PC-9 (cell line): ENCODE measurements around the gene GRID2. TPM values are rescaled to one million over a fixed set of nuclear protein-coding genes. Genes with fewer than 3 reads are reported as not detected.

Experiments
- BruUV-seq: library from RNA; stranded (reverse); fragments of 400-500 nt; replicated peaks from 2 replicates; lab custom pipeline; 2021; lab: Mats Ljungman, UMichigan
- CTCF ChIA-PET: fragments of 300-600 bp; sonication (Branson Sonifier 250); formaldehyde crosslinking; loops from one replicate; lab custom pipeline; 2022; ENCODE audit warnings: antibody characterized with exemption; lab: Charles Lee
- POLR2A ChIA-PET: fragments of 300-600 bp; sonication (Branson Sonifier 250); formaldehyde crosslinking; loops from one replicate; lab custom pipeline; 2022; ENCODE audit warnings: antibody characterized with exemption; ENCODE audit not compliant: unreplicated experiment; lab: Charles Lee
- DNase-seq, 2 experiments: peaks; one replicate each; pipeline versions ENCODE4 v3.0.0 to v3.0.0-alpha.2; 2015 to 2022; ENCODE audit warnings: mixed read lengths in 1 of 2
- H2AFZ ChIP-seq: fragments of 200-600 bp; sonication (generic); 2 replicates; pipeline ENCODE4 v1.8.1; 2017; ENCODE audit warnings: antibody characterized with exemption
- H3F3A ChIP-seq: fragments of 200-600 bp; sonication (generic); 2 replicates; pipeline ENCODE4 v1.8.1; 2017; ENCODE audit warnings: antibody characterized with exemption, mild to moderate bottlenecking, low read depth; ENCODE audit not compliant: insufficient read depth
- H3K27ac ChIP-seq: fragments of 200-600 bp; sonication (generic); 2 replicates; pipeline ENCODE4 v1.6.1; 2016; ENCODE audit warnings: mixed run types
- H3K27me3 ChIP-seq: fragments of 200-600 bp; sonication (generic); 2 replicates; pipeline ENCODE4 v1.6.1; 2016; ENCODE audit warnings: low read depth, mixed run types; ENCODE audit not compliant: insufficient read depth
- H3K36me3 ChIP-seq: fragments of 200-600 bp; sonication (generic); 2 replicates; pipeline ENCODE4 v1.6.1; 2016; ENCODE audit warnings: low read depth, mixed run types
- H3K4me1 ChIP-seq: fragments of 200-600 bp; sonication (generic); replicated peaks from 2 replicates; pipeline ENCODE4 v1.6.1; 2016; ENCODE audit warnings: mixed run types; ENCODE audit not compliant: insufficient read depth
- H3K4me2 ChIP-seq: fragments of 200-600 bp; sonication (generic); 2 replicates; pipeline ENCODE4 v1.6.1; 2017; ENCODE audit warnings: mixed run types
- H3K4me3 ChIP-seq: fragments of 200-600 bp; sonication (generic); 2 replicates; pipeline ENCODE4 v1.6.1; 2016; ENCODE audit warnings: mixed run types
- H3K79me2 ChIP-seq: fragments of 200-600 bp; sonication (generic); 2 replicates; pipeline ENCODE4 v1.6.1; 2017; ENCODE audit warnings: low read depth, mixed run types
- H3K9me2 ChIP-seq: fragments of 200-600 bp; sonication (generic); 2 replicates; pipeline ENCODE4 v1.8.1; 2017; ENCODE audit warnings: mild to moderate bottlenecking; ENCODE audit not compliant: insufficient read depth
- H3K9me3 ChIP-seq: fragments of 200-600 bp; sonication (generic); 2 replicates; pipeline ENCODE4 v1.8.1; 2016; ENCODE audit warnings: low read depth; ENCODE audit not compliant: insufficient read depth
- H4K20me1 ChIP-seq: fragments of 200-600 bp; sonication (generic); 2 replicates; pipeline ENCODE4 v1.8.1; 2017; ENCODE audit not compliant: insufficient read depth
- CTCF ChIP-seq: fragments of 200-600 bp; sonication (generic); conservative IDR thresholded peaks from 2 replicates; pipeline ENCODE4 v1.6.1; 2017; ENCODE audit warnings: mixed run types, antibody characterized with exemption, mild to moderate bottlenecking, moderate library complexity
- EZH2 ChIP-seq: fragments of 200-600 bp; sonication (generic); IDR thresholded peaks from 2 replicates; pipeline ENCODE4 v1.8.0; 2017; ENCODE audit warnings: antibody characterized with exemption, low read depth
- intact Hi-C: fragments of 100-400 bp; cut with micrococcal nuclease; formaldehyde crosslinking; loops from one replicate; pipeline ENCODE4 v1.10.0; 2022; ENCODE audit not compliant: unreplicated experiment
- total RNA-seq: library from RNA; stranded (reverse); gene quantifications from 2 replicates; pipeline ENCODE4 v1.2.3, GENCODE V29; 2021

The GRID2 gene
- total RNA-seq, 1 experiment from 2014 or later, result not detected

- TF ChIP-seq CTCF (no peak), EZH2 (no peak)
- POLR2A ChIA-PET, result no interaction called here
- H3K9me3 ChIP-seq, result no peaks in the 10 kb centered on the region
Observed at GRCh38 chr4:93451954-93452353, 1148.2 kb downstream of the GRID2 start.

GRCh38 chr4:93461541-93461940, 1157.8 kb downstream of the GRID2 start:
- H3K36me3 ChIP-seq, result no peaks in the 10 kb centered on the region
- H3K27me3 ChIP-seq, result no peaks in the 10 kb centered on the region
- POLR2A ChIA-PET, result no interaction called here
- H2AFZ ChIP-seq, result no peak overlapping the region
- H3K4me1 ChIP-seq, result no peaks in the 10 kb centered on the region
- no peaks in the 10 kb centered on the region for H3K79me2 ChIP-seq
- no peaks in the 10 kb centered on the region for H3F3A ChIP-seq
- intact Hi-C loops, result no loop called here
- TF ChIP-seq CTCF (no peak), EZH2 (no peak)
- no peak overlapping the region for H3K27ac ChIP-seq
- H4K20me1 ChIP-seq, result no peaks in the 10 kb centered on the region
- CTCF ChIA-PET, result no interaction called here
- no peak overlapping the region for H3K4me2 ChIP-seq
- no TSS peak for BruUV-seq
- no peak overlapping the region for H3K4me3 ChIP-seq
- DNase-seq, result no peak
- H3K9me2 ChIP-seq, result no peaks in the 10 kb centered on the region
- H3K9me3 ChIP-seq, result no peaks in the 10 kb centered on the region

More at GRCh38 chr4:93451954-93452353, 1148.2 kb downstream of the GRID2 start:
- no peak for DNase-seq
- H2AFZ ChIP-seq, result no peak overlapping the region
- BruUV-seq, result no TSS peak
- no peak overlapping the region for H3K27ac ChIP-seq
- no peaks in the 10 kb centered on the region for H3K79me2 ChIP-seq
- H3K4me2 ChIP-seq, result no peak overlapping the region
- H3K9me2 ChIP-seq, result no peaks in the 10 kb centered on the region
- intact Hi-C loops, result no loop called here
- no peaks in the 10 kb centered on the region for H3F3A ChIP-seq
- H3K4me1 ChIP-seq, result no peaks in the 10 kb centered on the region
- CTCF ChIA-PET, result no interaction called here
- no peaks in the 10 kb centered on the region for H4K20me1 ChIP-seq
- no peaks in the 10 kb centered on the region for H3K27me3 ChIP-seq
- H3K36me3 ChIP-seq, result no peaks in the 10 kb centered on the region
- H3K4me3 ChIP-seq, result no peak overlapping the region

GRCh38 chr4:93466446-93466845, 1162.7 kb downstream of the GRID2 start:
- no peak for DNase-seq
- ChIA-PET POLR2A (no interaction called here), CTCF (no interaction called here)
- no peaks in the 10 kb centered on the region for H3K4me1 ChIP-seq
- H3K9me2 ChIP-seq, result no peaks in the 10 kb centered on the region
- no peak overlapping the region for H3K4me3 ChIP-seq
- H3K27ac ChIP-seq, result no peak overlapping the region
- no peaks in the 10 kb centered on the region for H3K36me3 ChIP-seq
- H3K79me2 ChIP-seq, result no peaks in the 10 kb centered on the region
- no TSS peak for BruUV-seq
- H2AFZ ChIP-seq, result no peak overlapping the region
- H4K20me1 ChIP-seq, result no peaks in the 10 kb centered on the region
- H3K4me2 ChIP-seq, result no peak overlapping the region
- H3K27me3 ChIP-seq, result no peaks in the 10 kb centered on the region
- no peaks in the 10 kb centered on the region for H3F3A ChIP-seq
- TF ChIP-seq EZH2 (no peak), CTCF (no peak)
- intact Hi-C loops, result no loop called here
- no peaks in the 10 kb centered on the region for H3K9me3 ChIP-seq
